ENCODE measurements around the gene LGALS3. TPM values are rescaled to one million over a fixed set of nuclear protein-coding genes. Genes with fewer than 3 reads are reported as not detected.

LGALS3 gene
- total and polyA plus RNA-seq, 2 experiments from 2014 or later, result 33.2 to 60.3 TPM

GRCh38 chr14:55125403-55125802 lies 3.6 kb upstream of the LGALS3 start:
- no peak for DNase-seq (ENCODE audit: low read depth in 1 of 2, low spot score in 1 of 2)
- no peak overlapping the region for H3K4me3 ChIP-seq
- H3K27ac ChIP-seq, result no peak overlapping the region
- H3K36me3 ChIP-seq, result no peaks in the 10 kb centered on the region
- H3K9me3 ChIP-seq (ENCODE audit: low read depth), result no peaks in the 10 kb centered on the region
- peaks cover 35% of the 10 kb centered on the region for H3K27me3 ChIP-seq
- no peak for TF ChIP-seq CTCF (IDR thresholded peaks at IDR 0.05; ENCODE audit: low read depth, low read length)
- H3K4me1 ChIP-seq (ENCODE audit: low read depth), result peaks cover 23% of the 10 kb centered on the region

- TF ChIP-seq CTCF (IDR thresholded peaks at IDR 0.05; ENCODE audit: low read depth, low read length), result no peak
- Histone ChIP-seq H3K4me1 (ENCODE audit: low read depth) (peaks cover 23% of the 10 kb centered on the region), H3K27me3 (peaks cover 41% of the 10 kb centered on the region), H3K4me3 (no peak overlapping the region), H3K36me3 (no peaks in the 10 kb centered on the region), H3K9me3 (ENCODE audit: low read depth) (no peaks in the 10 kb centered on the region), H3K27ac (no peak overlapping the region)
- DNase-seq (ENCODE audit: low read depth in 1 of 2, low spot score in 1 of 2), result no peak
These were observed 3.0 kb upstream of the LGALS3 start for GRCh38 chr14:55126034-55126433.

- Histone ChIP-seq H3K4me3 (no peak overlapping the region), H3K27ac (no peak overlapping the region), H3K9me3 (ENCODE audit: low read depth) (no peaks in the 10 kb centered on the region), H3K36me3 (no peaks in the 10 kb centered on the region), H3K27me3 (peaks cover 50% of the 10 kb centered on the region), H3K4me1 (ENCODE audit: low read depth) (peaks cover 20% of the 10 kb centered on the region)
- DNase-seq (ENCODE audit: low read depth in 1 of 2, low spot score in 1 of 2), result no peak
- no peak for TF ChIP-seq CTCF (IDR thresholded peaks at IDR 0.05; ENCODE audit: low read depth, low read length)
These were observed 2.1 kb upstream of the LGALS3 start for GRCh38 chr14:55126932-55127459.

GRCh38 chr14:55127460-55127951 lies 1.5 kb upstream of the LGALS3 start:
- no peak for DNase-seq (ENCODE audit: low read depth in 1 of 2, low spot score in 1 of 2)
- peaks cover 52% of the 10 kb centered on the region for H3K27me3 ChIP-seq

GRCh38 chr14:55128386-55129085 lies 516 bp upstream of the LGALS3 start:
- peaks cover 52% of the 10 kb centered on the region for H3K27me3 ChIP-seq
- no peak for TF ChIP-seq CTCF (IDR thresholded peaks at IDR 0.05; ENCODE audit: low read depth, low read length)
- H3K36me3 ChIP-seq, result no peaks in the 10 kb centered on the region
- H3K4me3 ChIP-seq, result peak overlapping the region; percentile 61
- no peak overlapping the region for H3K27ac ChIP-seq
- no peaks in the 10 kb centered on the region for H3K9me3 ChIP-seq (ENCODE audit: low read depth)
- peaks cover 6% of the 10 kb centered on the region for H3K4me1 ChIP-seq (ENCODE audit: low read depth)
- no peak for DNase-seq (ENCODE audit: low read depth in 1 of 2, low spot score in 1 of 2)

More at GRCh38 chr14:55127460-55127951, 1.5 kb upstream of the LGALS3 start:
- Histone ChIP-seq H3K27ac (no peak overlapping the region), H3K4me3 (no peak overlapping the region), H3K4me1 (ENCODE audit: low read depth) (peaks cover 15% of the 10 kb centered on the region), H3K36me3 (no peaks in the 10 kb centered on the region), H3K9me3 (ENCODE audit: low read depth) (no peaks in the 10 kb centered on the region)
- TF ChIP-seq CTCF (IDR thresholded peaks at IDR 0.05; ENCODE audit: low read depth, low read length), result no peak
